ENCODE measurements around the gene TTC21B.

The TTC21B gene

GRCh38 chr2:165835363-165835762, 118.2 kb downstream of the TTC21B start:
- no peak for DNase-seq (ENCODE audit: low spot score)

DNA sequence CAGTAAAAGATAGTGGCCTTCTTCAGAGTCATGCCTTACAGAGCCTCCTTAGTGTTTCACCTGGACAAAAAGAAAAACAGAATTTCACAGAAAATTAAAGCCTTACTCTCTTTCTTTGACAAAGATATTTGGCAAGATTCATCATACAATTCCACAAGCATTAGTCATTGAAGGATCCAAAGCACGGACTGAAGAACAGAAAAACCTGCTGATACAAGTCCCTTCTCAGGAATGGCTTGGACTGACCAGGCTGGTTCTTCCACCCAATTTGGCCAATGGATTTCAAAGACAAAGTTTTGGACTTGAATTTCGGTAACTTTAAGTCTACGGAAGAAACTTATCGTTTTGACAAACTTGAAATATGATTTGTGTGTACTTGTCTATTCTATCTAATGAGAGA, 120.4 kb downstream of the TTC21B start:
- DNase-seq (ENCODE audit: low spot score): no peak

DNA sequence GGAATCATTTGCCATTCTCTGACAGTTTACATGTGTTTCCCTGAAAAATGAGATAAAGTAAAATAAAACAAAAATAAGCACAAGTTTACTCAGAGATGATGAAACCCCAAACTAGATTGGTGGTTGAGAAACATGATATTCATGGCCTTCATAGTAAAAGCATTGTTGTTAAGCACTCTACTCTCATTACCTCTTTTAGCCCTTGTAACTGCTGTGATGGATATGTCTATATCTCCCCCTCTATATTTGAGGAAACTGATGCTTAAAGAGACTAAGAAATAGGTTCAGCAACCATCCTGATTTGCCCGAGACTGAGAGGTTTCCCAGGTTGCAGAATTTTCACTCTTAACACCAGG, 125.7 kb downstream of the TTC21B start:
- DNase-seq (ENCODE audit: low spot score): no peak

DNA sequence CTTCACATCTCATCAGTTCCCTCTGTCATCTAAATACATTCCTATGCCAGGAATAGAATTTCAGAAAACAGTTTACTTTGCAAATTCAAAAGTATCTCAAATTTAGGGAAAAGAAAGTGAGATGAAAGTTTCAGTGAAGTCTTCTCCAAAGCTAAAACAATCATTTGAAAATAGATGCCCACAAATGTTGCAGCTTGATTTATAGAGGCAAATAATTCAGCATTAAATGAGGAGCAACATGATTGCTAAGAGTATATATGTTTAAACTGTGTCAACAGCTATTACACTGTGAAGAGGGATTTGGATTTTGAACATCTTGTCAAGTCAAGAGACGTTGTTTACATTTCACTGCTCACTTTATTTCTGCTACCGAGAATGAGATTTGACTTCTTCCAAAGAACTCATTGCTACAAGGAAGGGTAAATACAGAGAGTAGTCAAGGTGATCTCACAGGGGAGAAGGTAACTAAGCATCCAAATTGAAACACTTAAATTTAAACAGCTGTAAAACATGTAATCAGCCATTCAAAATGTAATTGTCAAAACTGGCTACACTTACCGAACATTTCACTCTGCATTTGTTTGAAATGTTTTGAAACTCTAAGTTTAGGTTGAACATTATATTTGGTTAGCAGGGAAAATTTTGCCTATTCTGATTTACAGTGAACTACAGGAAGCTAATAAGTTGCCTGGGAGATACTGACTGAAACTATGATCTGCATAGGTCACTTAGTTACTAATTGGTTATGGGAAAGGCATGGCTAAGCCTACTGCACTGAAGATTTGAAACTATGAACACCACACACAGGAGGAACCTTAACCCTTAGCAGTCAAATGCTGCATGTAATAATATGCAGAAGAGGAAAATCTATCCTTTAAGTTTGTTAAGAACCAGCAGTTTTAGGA, 126.3 kb downstream of the TTC21B start:
- DNase-seq (ENCODE audit: low spot score): no peak

DNA sequence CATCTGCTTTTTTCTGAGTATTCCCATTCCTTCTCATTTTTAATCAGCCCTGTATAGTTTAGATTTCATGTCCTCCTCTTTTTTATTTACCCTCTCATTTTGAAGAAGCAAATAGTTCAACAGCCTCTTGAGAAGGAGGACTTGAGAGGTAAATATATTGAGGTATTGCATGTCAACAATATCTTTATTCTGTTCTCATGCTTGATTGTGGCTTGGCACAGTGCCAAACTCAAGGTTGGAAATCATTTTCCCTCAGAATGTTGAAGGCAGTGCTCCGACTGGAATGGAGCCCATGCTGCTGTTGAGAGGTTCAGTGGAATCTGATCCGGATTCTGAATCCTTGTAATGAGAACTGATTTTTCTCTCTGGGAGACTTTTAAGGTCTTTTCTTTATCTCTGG, 128.5 kb downstream of the TTC21B start:
- peak; percentile 13 for DNase-seq (ENCODE audit: low spot score)

Measured in cerebellar cortex (tissue), 1 donor.